Cardiac fibroblast (primary cell): ENCODE measurements around the gene MSANTD7.

ENCODE experiments used
- DNase-seq, 2 donors: peaks; one replicate each; pipeline versions ENCODE4 v3.0.0 to v3.0.0-alpha.2; 2010; ENCODE audit warnings: low read depth in 2 of 2
- H3K4me3 ChIP-seq, 2 donors: replicated peaks in 1 of 2; 1 replicate in 1 of 2; 2 replicates in 1 of 2; pipeline ENCODE4 v1.5.1; 2011; ENCODE audit warnings: low read depth in 2 of 2, low read length in 2 of 2, mild to moderate bottlenecking in 2 of 2, moderate library complexity in 1 of 2
- CTCF ChIP-seq: IDR thresholded peaks from one replicate; pipeline ENCODE4 v1.5.1; 2011; ENCODE audit warnings: low read depth, mild to moderate bottlenecking, low read length, inconsistent platforms

The MSANTD7 gene

GRCh38 chr10:14821635-14822375 is 16.3 kb upstream of the MSANTD7 start:
- H3K4me3 ChIP-seq, result no peak overlapping the region
- DNase-seq, result no peak
- TF ChIP-seq CTCF, result no peak

- H3K4me3 ChIP-seq, result no peak overlapping the region
- TF ChIP-seq CTCF, result peak; percentile 67
- DNase-seq, result peak; percentile 56 to 63
These were observed 15.0 kb upstream of the MSANTD7 start for GRCh38 chr10:14822879-14823755.

GRCh38 chr10:14823966-14824365 is 14.1 kb upstream of the MSANTD7 start:
- no peak for TF ChIP-seq CTCF
- DNase-seq, result no peak
- H3K4me3 ChIP-seq, result no peak overlapping the region

- H3K4me3 ChIP-seq, result no peak overlapping the region
- no peak for TF ChIP-seq CTCF
- DNase-seq, result no peak
These were observed 11.9 kb upstream of the MSANTD7 start for GRCh38 chr10:14826076-14826829.

- no peak overlapping the region for H3K4me3 ChIP-seq
- TF ChIP-seq CTCF, result no peak
- no peak for DNase-seq
These were observed 5.0 kb upstream of the MSANTD7 start for GRCh38 chr10:14833106-14833505.

- no peak for TF ChIP-seq CTCF
- H3K4me3 ChIP-seq, result no peak overlapping the region
- DNase-seq, result peak in 1 of 2 donors; percentile 2
These were observed 1.9 kb upstream of the MSANTD7 start for GRCh38 chr10:14836208-14836607.
